Immature natural killer cell (primary cell): ENCODE measurements around the gene CYTL1. TPM values are rescaled to one million over a fixed set of nuclear protein-coding genes. Genes with fewer than 3 reads are reported as not detected.

Source experiments
- DNase-seq, 3 donors: peaks; one replicate each; pipeline ENCODE4 v3.0.0; 2022; ENCODE audit warnings: mixed read lengths in 1 of 3
- H3K27ac Mint-ChIP-seq, 6 donors: one replicate each; pipeline ENCODE4 v1.8.0; 2020; ENCODE audit warnings: mixed read lengths in 6 of 6, mild to moderate bottlenecking in 5 of 6, inconsistent platforms in 4 of 6, moderate library complexity in 3 of 6
- H3K27me3 Mint-ChIP-seq, 3 donors: one replicate each; pipeline ENCODE4 v1.8.0; 2020 to 2021; ENCODE audit warnings: low read depth in 3 of 3, mild to moderate bottlenecking in 3 of 3, mixed read lengths in 3 of 3, moderate library complexity in 3 of 3, inconsistent platforms in 1 of 3
- H3K36me3 Mint-ChIP-seq, 3 donors: one replicate each; pipeline ENCODE4 v1.8.0; 2020; ENCODE audit warnings: mixed read lengths in 3 of 3, inconsistent platforms in 2 of 3, mild to moderate bottlenecking in 2 of 3
- H3K4me1 Mint-ChIP-seq, 2 donors: one replicate each; pipeline ENCODE4 v1.8.0; 2020; ENCODE audit warnings: inconsistent platforms in 2 of 2, mild to moderate bottlenecking in 2 of 2, mixed read lengths in 2 of 2, moderate library complexity in 1 of 2
- H3K4me3 Mint-ChIP-seq, 5 donors: one replicate each; pipeline ENCODE4 v1.8.0; 2020; ENCODE audit warnings: mild to moderate bottlenecking in 5 of 5, mixed read lengths in 5 of 5, inconsistent platforms in 3 of 5, moderate library complexity in 3 of 5
- H3K9me3 Mint-ChIP-seq, 6 donors: one replicate each; pipeline ENCODE4 v1.8.0; 2020; ENCODE audit warnings: mild to moderate bottlenecking in 6 of 6, mixed read lengths in 6 of 6, inconsistent platforms in 4 of 6, moderate library complexity in 3 of 6
- polyA plus RNA-seq, 3 donors: library from polyadenylated mRNA; unstranded; fragments of 300-500 nt; fragmentation: Illumina TruSeq; gene quantifications; one replicate each; pipeline ENCODE4 v1.2.3, GENCODE V29; 2021

CYTL1 gene
- polyA plus RNA-seq, 3 donors from 2014 or later = 0.91 to 13.5 (median 3.4) TPM

DNA sequence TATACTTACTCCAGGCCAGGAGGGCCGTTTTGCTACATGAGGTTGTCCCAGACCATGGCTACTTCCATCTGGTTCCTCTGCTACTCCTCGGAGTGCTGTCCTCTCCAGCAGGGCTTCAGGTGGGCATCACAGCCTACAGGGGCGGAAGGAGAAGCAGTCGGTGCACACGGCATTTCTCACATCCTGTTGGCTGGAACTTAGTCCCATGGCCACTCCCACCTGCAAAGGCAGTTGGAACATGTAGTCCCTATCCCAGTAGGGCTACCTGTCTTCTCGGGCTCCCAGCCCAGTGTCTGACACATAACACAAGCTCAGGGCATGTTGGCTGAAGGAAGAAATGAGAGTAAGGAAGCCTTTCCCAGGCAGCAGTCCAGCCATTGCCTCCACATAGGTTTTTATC is 24.3 kb upstream of the CYTL1 start:
- H3K27me3 Mint-ChIP-seq = peaks cover 4 to 33% (median 7%) of the 10 kb centered on the region in 3 donors

DNA sequence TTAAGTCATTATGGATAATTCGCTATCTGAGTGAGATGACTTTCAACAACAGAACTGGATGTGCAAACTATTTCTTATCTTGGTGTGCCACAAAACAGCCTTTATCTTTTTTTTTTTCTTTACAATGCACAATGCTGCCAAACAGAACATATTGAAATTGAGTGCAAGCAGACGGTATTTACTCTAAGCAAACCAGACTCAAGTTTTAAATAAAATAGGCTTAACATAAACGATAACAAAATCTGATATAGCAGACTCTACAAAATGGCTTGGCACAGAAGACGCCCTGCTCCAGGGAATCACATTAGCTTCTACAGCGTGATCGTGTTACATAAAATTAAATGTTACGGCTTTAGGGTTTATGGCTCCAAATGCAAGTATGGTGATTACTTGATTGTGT is 22.4 kb upstream of the CYTL1 start:
- Mint-ChIP-seq H3K9me3 (no peaks in the 10 kb centered on the region), H3K36me3 (no peaks in the 10 kb centered on the region), H3K27me3 (peaks cover 0 to 33% (median 10%) of the 10 kb centered on the region in 3 donors), H3K4me3 (no peak overlapping the region), H3K27ac (no peak overlapping the region), H3K4me1 (peaks cover 6 to 16% of the 10 kb centered on the region in 2 donors)
- DNase-seq = no peak

More for the DNA sequence above, 24.3 kb upstream of the CYTL1 start:
- no peak overlapping the region for H3K27ac Mint-ChIP-seq
- no peaks in the 10 kb centered on the region for H3K9me3 Mint-ChIP-seq
- DNase-seq = no peak
- H3K4me1 Mint-ChIP-seq = peaks cover 6 to 16% of the 10 kb centered on the region in 2 donors
- H3K36me3 Mint-ChIP-seq = no peaks in the 10 kb centered on the region
- H3K4me3 Mint-ChIP-seq = no peak overlapping the region

DNA sequence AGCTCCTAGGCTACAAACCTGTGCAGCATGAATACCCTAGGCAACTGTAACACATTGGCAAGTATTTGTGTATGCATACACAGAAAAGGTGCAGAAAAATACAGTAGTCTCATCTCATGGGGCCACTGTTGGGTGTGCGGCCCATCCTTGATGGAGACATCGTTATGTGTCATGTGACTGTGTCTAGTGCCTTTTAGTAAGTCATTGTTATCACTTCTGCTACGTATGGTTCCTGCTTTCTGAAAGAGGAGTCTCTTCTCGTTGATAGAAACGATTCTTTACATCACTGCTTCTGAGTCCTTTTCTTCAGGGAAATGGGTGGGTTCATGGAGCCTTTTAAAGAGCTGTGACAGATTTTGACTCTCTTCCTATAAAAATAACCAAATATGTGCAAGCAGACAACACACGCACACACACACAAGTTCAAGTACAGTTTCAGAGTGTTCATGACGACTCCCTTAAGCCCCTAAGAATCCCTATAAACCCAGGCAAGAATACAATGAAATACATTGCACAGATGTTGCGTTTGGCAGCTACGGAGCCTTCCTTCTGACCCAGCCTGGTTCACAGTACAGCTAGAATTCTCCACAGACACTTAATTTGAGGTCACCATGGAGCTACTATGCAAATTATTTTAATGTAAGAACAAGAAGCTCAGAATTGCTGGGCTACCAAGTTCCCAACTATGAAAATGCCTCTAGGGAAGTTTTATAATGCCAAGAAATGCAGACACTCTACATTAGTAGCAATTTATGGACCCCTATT is 21.8 kb upstream of the CYTL1 start:
- Mint-ChIP-seq H3K27me3 (peaks cover 0 to 28% (median 13%) of the 10 kb centered on the region in 3 donors), H3K27ac (no peak overlapping the region), H3K4me1 (peaks cover 6 to 16% of the 10 kb centered on the region in 2 donors), H3K9me3 (no peaks in the 10 kb centered on the region), H3K36me3 (no peaks in the 10 kb centered on the region), H3K4me3 (no peak overlapping the region)
- no peak for DNase-seq

DNA sequence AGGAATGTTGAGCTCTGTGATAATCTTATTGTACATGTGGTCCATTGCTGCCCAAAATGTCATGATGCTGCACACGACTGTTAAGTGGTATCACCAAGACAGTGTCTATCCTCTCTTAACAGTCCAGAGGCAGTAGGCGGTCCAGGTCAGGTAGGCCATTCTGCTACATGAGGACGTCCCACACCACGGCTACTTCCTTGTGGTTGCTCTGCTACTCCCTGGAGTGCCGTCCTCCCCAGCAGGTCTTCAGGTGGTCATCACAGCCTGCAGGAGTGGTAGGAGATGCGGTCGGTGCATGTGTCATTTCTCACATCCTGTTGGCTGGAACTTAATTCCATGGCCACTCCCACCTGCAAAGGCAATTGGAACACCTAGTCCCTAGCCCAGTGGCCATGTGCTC is 20.5 kb upstream of the CYTL1 start:
- Mint-ChIP-seq H3K27me3 (peaks cover 0 to 24% (median 13%) of the 10 kb centered on the region in 3 donors), H3K27ac (no peak overlapping the region), H3K9me3 (no peaks in the 10 kb centered on the region), H3K36me3 (no peaks in the 10 kb centered on the region), H3K4me3 (no peak overlapping the region), H3K4me1 (peaks cover 1 to 7% of the 10 kb centered on the region in 2 donors)
- DNase-seq = no peak

DNA sequence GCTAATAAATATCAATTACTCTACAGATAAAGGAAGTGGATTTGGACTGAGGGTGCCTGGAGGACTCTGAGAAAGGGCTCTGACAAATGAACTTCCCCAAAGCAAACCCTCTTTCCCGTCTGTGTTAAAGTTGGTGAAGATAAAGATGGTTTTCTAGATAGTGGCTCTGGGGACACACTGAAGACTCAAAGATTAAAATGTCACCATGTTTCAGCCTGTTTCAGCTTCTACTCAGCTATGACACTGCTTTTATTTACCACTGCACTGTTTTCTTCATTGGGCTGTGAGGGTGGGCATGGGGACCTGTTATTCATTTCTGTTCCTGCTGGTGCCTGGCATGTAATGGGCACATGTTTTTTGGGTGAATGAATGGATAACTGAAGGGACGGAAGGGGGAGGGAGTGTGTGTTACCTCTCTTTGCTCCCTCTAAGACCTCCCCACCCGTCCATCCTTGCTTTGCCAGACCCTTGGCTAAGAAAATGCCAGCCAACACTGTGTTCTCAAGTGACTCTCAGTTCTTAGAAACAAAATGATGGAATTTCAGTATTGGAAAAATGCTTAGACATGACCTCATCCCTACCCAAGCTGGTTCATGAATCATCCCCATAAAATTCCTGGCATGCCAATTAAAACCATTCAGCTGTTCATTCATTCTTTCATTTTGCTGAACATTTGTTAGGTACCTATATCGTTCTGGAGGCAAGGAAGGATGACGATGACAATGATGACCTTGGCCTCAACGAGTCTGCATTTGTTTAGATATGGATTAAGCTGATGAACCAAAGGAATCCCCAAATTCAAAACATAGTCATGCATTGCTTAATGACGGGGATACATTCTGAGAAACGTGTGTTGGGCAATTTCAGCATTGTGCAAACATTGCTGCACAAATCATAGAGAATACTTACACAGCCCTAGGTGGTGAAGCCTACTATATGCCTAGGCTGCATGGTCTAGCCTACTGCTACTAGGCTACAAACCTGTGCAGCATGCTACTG is 18.6 kb upstream of the CYTL1 start:
- Mint-ChIP-seq H3K4me3 (no peak overlapping the region), H3K27ac (no peak overlapping the region), H3K36me3 (no peaks in the 10 kb centered on the region), H3K27me3 (peaks cover 0 to 13% (median 6%) of the 10 kb centered on the region in 3 donors), H3K4me1 (peaks cover 3 to 16% of the 10 kb centered on the region in 2 donors), H3K9me3 (no peaks in the 10 kb centered on the region)
- DNase-seq = no peak

DNA sequence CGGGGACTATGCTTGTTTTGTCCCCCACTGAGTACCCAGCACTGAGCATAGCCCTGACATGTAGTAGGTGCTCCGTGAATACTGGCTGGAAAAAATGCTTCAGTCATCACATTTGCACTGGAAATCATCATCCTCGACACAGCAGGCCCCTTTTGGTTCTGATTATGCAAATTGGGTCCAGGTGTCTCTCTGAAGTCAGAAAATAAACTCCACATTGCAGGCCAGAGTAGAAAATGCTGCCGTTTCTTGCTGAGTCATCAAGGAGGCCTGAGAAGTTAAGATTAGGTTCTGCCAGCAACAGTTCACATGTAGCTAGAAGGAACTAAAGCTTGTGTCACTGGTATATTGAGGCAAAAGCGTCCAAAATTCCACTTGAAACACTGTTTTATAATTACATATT is 17.0 kb upstream of the CYTL1 start:
- Mint-ChIP-seq H3K27ac (no peak overlapping the region), H3K4me1 (peaks cover 3 to 20% of the 10 kb centered on the region in 2 donors), H3K4me3 (no peak overlapping the region), H3K9me3 (peaks cover 0 to 2% (median 0%) of the 10 kb centered on the region in 6 donors), H3K27me3 (peaks cover 0 to 11% (median 6%) of the 10 kb centered on the region in 3 donors), H3K36me3 (no peaks in the 10 kb centered on the region)
- DNase-seq = no peak

DNA sequence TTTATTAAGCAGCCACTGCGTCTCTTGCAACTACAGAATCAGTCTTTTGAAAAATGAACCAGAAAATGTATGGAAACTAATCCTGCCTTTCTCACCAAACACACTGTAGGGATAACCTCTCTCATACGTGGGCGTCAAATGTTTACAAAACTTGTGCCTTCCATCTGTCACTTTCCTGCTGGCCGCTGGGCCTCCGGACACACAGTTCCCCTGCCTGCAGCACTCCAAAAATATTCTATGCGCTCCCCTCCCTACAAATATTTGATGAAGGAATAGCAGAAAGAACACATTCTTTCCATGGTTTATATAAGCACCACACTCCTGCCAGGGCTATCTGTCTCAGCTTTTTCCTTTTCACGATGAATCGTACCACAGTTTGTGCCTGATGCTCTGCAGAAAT is 14.9 kb upstream of the CYTL1 start:
- H3K9me3 Mint-ChIP-seq = peaks cover 0 to 2% (median 0%) of the 10 kb centered on the region in 6 donors
- no peaks in the 10 kb centered on the region for H3K36me3 Mint-ChIP-seq
- no peak overlapping the region for H3K27ac Mint-ChIP-seq
- no peak overlapping the region for H3K4me3 Mint-ChIP-seq
- peaks cover 0 to 9% (median 6%) of the 10 kb centered on the region in 3 donors for H3K27me3 Mint-ChIP-seq
- H3K4me1 Mint-ChIP-seq = peaks cover 3 to 20% of the 10 kb centered on the region in 2 donors
- no peak for DNase-seq

DNA sequence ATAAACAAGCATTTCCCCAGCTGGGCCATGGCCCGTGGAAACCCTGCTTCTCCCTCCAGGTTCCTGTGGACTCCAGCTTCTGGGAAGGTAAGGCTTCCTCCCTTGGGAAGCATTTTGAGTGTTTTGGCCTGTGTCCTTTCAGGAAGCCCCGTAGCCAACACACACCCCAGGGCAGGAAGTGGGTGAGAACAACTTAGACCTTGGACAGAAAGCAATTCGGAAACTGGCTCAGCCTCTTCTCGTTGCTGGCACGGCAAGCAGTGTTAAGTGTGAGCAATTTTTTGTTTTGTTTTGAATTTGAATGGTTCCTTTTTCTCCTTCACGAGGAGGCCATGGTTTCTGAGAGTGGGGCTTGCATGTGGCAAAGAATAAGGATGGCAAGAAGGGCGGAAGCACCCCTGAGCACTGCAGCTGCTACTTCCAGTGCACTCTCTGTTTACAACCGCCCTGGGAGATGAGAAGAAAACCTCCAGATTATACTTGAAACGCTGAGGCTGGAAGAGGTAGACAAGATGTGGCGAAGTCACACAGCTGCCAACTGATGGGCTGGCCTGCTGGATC is 14.1 kb upstream of the CYTL1 start:
- no peak for DNase-seq
- Mint-ChIP-seq H3K27me3 (peaks cover 0 to 9% (median 4%) of the 10 kb centered on the region in 3 donors), H3K4me1 (peaks cover 3 to 20% of the 10 kb centered on the region in 2 donors), H3K27ac (peak overlapping the region in 5 of 6 donors; percentile 13 to 55 (median 45)), H3K36me3 (no peaks in the 10 kb centered on the region), H3K9me3 (peaks cover 0 to 2% (median 0%) of the 10 kb centered on the region in 6 donors), H3K4me3 (peak overlapping the region in 4 of 5 donors; percentile 4 to 69 (median 33))

DNA sequence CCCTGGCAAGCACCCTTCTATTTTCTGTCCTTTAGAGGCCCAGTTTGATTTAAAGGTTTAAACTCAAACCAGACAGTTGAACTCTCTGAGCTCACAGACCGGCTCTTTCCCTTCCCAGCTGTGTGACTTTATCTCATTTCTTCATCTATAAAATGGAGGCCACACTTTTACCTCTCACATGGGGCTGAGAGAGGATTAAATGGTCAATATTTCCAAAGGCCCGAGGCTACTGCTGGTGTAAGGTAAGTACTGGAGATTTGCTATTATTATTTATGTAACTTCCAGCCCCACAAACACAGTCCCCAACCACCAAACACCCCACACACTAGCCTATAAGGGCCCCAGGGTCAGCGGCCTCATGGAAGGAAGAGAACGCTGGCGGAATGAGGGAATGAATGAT is 13.6 kb upstream of the CYTL1 start:
- no peak for DNase-seq
- H3K9me3 Mint-ChIP-seq = peaks cover 0 to 2% (median 0%) of the 10 kb centered on the region in 6 donors
- H3K4me1 Mint-ChIP-seq = peaks cover 3 to 20% of the 10 kb centered on the region in 2 donors
- no peaks in the 10 kb centered on the region for H3K36me3 Mint-ChIP-seq
- H3K27ac Mint-ChIP-seq = peak overlapping the region in 1 of 6 donors; percentile 56
- H3K4me3 Mint-ChIP-seq = peak overlapping the region in 1 of 5 donors; percentile 69
- H3K27me3 Mint-ChIP-seq = peaks cover 0 to 7% (median 3%) of the 10 kb centered on the region in 3 donors

DNA sequence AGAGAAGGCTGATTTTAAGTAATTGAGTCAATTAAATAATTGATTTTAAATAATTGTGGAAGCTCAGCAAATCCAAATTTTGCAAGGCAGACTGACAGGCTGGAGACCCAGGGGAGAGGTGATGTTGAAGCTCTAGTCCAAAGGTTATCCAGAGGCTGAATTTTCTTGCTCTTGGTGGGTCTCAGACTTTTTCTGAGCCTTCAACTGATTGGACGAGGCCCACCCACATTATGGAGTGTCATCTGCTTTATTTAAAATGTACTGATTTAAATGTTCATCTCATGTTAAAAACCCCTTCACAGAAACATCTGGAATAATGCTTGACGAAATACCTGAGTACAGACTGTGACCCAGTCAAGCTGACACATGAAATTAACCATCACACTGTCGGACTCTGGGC is 11.7 kb upstream of the CYTL1 start:
- DNase-seq = no peak
- peaks cover 0 to 2% (median 0%) of the 10 kb centered on the region in 6 donors for H3K9me3 Mint-ChIP-seq
- peaks cover 0 to 9% (median 0%) of the 10 kb centered on the region in 3 donors for H3K27me3 Mint-ChIP-seq
- H3K36me3 Mint-ChIP-seq = no peaks in the 10 kb centered on the region
- no peak overlapping the region for H3K4me3 Mint-ChIP-seq
- H3K27ac Mint-ChIP-seq = no peak overlapping the region
- H3K4me1 Mint-ChIP-seq = peaks cover 3 to 20% of the 10 kb centered on the region in 2 donors

DNA sequence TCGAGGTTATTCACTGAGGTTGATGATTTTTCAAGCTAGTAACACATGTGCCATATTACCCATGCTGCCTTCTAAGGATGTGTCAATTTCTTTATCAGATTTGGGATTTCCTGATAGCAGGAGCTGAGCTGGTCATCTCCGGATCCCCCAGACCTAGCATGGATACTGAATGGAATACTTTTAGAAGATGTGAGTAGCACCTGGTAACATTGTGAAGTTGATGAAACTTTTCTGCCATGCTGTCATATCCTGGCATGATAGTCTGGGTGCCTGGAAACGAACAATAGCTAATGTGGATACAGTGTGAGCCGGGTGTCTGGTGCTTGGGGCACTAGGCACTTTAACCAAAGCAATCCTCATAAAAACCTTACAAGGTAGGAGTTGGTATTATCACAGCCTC is 11.0 kb upstream of the CYTL1 start:
- H3K4me3 Mint-ChIP-seq = no peak overlapping the region
- DNase-seq = no peak
- peaks cover 3 to 20% of the 10 kb centered on the region in 2 donors for H3K4me1 Mint-ChIP-seq
- peak overlapping the region in 1 of 6 donors; percentile 54 for H3K27ac Mint-ChIP-seq
- peaks cover 0 to 2% (median 0%) of the 10 kb centered on the region in 6 donors for H3K9me3 Mint-ChIP-seq
- no peaks in the 10 kb centered on the region for H3K36me3 Mint-ChIP-seq
- H3K27me3 Mint-ChIP-seq = peaks cover 0 to 11% (median 0%) of the 10 kb centered on the region in 3 donors

DNA sequence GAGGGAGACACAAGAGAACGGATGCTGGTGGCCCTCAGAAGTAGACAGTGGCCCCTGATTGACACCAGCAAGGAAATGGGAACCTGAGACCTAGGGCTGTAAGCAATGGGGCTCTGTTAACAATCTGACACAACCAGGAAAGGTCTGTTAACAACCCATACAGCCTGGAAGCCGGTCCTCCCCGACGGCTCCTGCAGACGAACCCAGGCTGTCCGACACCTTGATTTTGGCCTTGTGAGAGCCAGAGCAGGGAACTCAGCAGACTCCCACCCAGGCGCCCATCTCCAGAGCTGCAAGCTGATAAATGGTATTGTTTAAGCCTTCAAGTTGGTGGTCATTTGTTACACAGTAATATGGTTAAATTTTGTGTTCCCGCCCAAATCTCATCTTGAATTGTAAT is 10.2 kb upstream of the CYTL1 start:
- Mint-ChIP-seq H3K36me3 (no peaks in the 10 kb centered on the region), H3K4me3 (no peak overlapping the region), H3K27me3 (peaks cover 0 to 9% (median 0%) of the 10 kb centered on the region in 3 donors)

DNA sequence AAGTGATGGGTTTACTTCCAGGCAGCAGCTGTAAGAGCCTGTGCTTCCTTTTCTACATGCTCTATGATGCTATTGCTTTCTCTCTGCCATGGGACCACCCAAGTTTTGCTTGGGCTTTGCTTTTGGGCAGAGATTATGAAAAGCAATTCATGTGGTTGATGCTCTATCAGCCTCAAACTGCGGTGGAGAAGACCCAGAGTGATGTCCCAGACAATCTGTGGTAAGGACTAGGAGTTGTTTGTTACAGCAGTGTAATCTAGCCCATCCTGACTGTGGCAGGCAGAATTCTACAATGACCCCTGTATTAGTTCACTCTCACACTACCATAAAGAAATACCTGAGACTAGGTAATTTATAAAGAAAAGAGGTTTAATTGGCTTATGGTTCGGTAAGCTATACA is 9.2 kb upstream of the CYTL1 start:
- peaks cover 0 to 11% (median 0%) of the 10 kb centered on the region in 3 donors for H3K27me3 Mint-ChIP-seq
- DNase-seq = no peak
- H3K27ac Mint-ChIP-seq = no peak overlapping the region
- H3K4me3 Mint-ChIP-seq = no peak overlapping the region
- H3K36me3 Mint-ChIP-seq = no peaks in the 10 kb centered on the region
- H3K4me1 Mint-ChIP-seq = peaks cover 2 to 10% of the 10 kb centered on the region in 2 donors
- peaks cover 0 to 2% (median 0%) of the 10 kb centered on the region in 6 donors for H3K9me3 Mint-ChIP-seq

More for the DNA sequence above, 10.2 kb upstream of the CYTL1 start:
- Mint-ChIP-seq H3K27ac (no peak overlapping the region), H3K9me3 (peaks cover 0 to 2% (median 0%) of the 10 kb centered on the region in 6 donors), H3K4me1 (peaks cover 3 to 20% of the 10 kb centered on the region in 2 donors)
- DNase-seq = no peak
